GM06990 (cell line): Measurements from ENCODE around the gene TM9SF4.

Experiments
- DNase-seq: peaks from one replicate; pipeline ENCODE4 v3.0.0-alpha.2; 2011; ENCODE audit not compliant: insufficient read length; ENCODE audit errors: extremely low read depth
- H3K27me3 ChIP-seq: replicated peaks from 2 replicates; pipeline ENCODE4 v1.6.0; 2011; ENCODE audit warnings: low read length; ENCODE audit not compliant: control insufficient read depth, insufficient read depth
- H3K36me3 ChIP-seq: 2 replicates; pipeline ENCODE4 v1.5.1; 2011; ENCODE audit warnings: low read length; ENCODE audit not compliant: control insufficient read depth, insufficient read depth
- H3K4me3 ChIP-seq: replicated peaks from 2 replicates; pipeline ENCODE4 v1.5.1; 2011; ENCODE audit warnings: low read depth, mild to moderate bottlenecking, control low read depth, low read length
- TF ChIP-seq, protein P1 (sequence below): IDR thresholded peaks from 2 replicates; pipeline ENCODE4 v1.5.1; 2011; ENCODE audit warnings: low read length, control low read depth, mild to moderate bottlenecking, inconsistent platforms; ENCODE audit not compliant: insufficient read depth, poor library complexity, severe bottlenecking

TM9SF4 gene

GRCh38 chr20:32144898-32145662 is 35.6 kb downstream of the TM9SF4 start:
- DNase-seq: no peak
- no peak overlapping the region for H3K4me3 ChIP-seq
- H3K36me3 ChIP-seq: peaks cover 62% of the 10 kb centered on the region
- TF ChIP-seq, protein P1, sequence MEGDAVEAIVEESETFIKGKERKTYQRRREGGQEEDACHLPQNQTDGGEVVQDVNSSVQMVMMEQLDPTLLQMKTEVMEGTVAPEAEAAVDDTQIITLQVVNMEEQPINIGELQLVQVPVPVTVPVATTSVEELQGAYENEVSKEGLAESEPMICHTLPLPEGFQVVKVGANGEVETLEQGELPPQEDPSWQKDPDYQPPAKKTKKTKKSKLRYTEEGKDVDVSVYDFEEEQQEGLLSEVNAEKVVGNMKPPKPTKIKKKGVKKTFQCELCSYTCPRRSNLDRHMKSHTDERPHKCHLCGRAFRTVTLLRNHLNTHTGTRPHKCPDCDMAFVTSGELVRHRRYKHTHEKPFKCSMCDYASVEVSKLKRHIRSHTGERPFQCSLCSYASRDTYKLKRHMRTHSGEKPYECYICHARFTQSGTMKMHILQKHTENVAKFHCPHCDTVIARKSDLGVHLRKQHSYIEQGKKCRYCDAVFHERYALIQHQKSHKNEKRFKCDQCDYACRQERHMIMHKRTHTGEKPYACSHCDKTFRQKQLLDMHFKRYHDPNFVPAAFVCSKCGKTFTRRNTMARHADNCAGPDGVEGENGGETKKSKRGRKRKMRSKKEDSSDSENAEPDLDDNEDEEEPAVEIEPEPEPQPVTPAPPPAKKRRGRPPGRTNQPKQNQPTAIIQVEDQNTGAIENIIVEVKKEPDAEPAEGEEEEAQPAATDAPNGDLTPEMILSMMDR: no peak
- no peaks in the 10 kb centered on the region for H3K27me3 ChIP-seq

DNA sequence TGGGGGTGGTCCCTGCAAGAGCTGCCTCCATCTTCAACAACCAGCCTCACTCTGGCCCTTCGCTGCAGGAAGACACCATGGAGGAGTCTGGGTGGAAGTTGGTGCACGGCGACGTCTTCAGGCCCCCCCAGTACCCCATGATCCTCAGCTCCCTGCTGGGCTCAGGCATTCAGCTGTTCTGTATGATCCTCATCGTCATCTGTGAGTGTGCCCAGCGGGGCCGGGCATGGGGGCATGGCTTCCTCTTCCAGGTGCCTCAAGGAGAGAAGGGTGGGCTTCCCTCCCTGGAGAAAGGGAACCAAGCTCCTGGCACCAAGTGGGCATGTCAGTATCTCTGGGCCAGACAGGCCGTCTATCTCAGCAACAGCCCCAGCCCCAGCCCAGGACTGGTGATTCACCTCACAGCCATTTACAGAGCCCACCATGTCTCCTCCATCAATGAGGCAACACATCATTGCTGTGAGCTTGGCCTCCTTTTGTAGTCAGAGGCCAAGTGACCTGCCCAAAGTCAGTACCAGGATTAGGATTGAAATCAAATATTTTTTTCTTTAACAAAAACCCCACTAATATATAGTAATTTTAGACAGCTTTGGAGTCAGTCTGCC is 40.2 kb downstream of the TM9SF4 start:
- H3K36me3 ChIP-seq: peaks cover 41% of the 10 kb centered on the region
- TF ChIP-seq, protein P1: no peak
- no peak for DNase-seq

DNA sequence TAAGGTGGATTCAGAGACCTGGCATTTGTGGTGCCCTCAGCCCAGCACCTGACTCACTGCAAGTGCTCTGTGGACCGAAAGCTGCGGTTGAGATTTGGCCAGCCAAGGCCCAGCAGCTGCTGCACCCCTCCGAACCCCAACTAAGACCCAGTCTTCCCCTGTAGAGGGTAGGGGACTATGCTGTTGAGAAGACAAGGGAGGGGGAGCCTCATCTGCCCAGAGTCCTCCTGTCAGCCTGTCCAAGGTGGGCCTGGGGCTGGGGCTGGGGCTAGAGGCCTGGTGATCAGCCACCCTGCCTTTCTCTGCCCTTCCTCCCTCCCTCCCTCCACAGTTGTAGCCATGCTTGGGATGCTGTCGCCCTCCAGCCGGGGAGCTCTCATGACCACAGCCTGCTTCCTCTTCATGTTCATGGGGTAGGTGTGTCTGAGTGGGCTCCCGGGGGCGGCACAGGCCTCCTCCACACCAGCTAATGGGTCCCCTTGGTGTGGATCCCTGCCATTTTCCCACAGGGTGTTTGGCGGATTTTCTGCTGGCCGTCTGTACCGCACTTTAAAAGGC is 40.9 kb downstream of the TM9SF4 start:
- TF ChIP-seq, protein P1: no peak
- Histone ChIP-seq H3K4me3 (no peak overlapping the region), H3K27me3 (no peaks in the 10 kb centered on the region), H3K36me3 (peaks cover 35% of the 10 kb centered on the region)
- DNase-seq: no peak

More for the DNA sequence above, 40.2 kb downstream of the TM9SF4 start:
- Histone ChIP-seq H3K4me3 (no peak overlapping the region), H3K27me3 (no peaks in the 10 kb centered on the region)

- H3K4me3 ChIP-seq: no peak overlapping the region
- TF ChIP-seq, protein P1: no peak
- DNase-seq: no peak
- H3K36me3 ChIP-seq: peaks cover 29% of the 10 kb centered on the region
- no peaks in the 10 kb centered on the region for H3K27me3 ChIP-seq
Observed at GRCh38 chr20:32152421-32153155, 43.1 kb downstream of the TM9SF4 start.

DNA sequence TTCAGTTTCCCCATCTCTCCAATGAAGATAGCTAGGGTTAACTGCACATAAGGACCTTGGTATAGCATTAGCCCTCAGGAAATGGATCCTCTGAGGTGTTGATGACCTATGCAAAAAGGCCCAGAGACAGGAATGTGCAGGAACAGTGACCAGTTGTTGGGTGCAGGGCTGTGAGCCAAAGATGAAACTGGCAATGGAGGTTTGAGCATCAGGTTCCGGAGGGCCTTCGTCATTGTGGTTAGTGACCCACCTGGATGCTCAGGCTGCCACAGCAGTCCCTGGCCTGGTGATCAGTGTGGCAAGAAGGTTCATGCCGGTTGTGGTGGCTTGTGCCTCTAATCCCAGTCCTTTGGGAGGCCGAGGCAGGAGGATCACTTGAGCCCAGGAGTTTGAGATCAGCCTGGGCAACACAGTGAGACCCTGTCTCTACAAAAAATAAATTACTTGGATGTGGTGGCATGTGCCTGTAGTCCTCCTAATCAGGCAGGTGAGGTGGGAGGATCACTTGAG is 43.7 kb downstream of the TM9SF4 start:
- Histone ChIP-seq H3K4me3 (no peak overlapping the region), H3K36me3 (peaks cover 34% of the 10 kb centered on the region), H3K27me3 (no peaks in the 10 kb centered on the region)
- no peak for DNase-seq
- TF ChIP-seq, protein P1: no peak
